Midbrain (tissue), 1 donor: ENCODE measurements around the gene SNAPC2.
"Not testable (repeated sequence)": the region's sequence is repeated elsewhere in the genome, so short reads cannot be mapped to it uniquely, and the experiment has no call there.

Experiments used
- DNase-seq: peaks from one replicate; lab custom pipeline; 2025; lab: John Stamatoyannopoulos, UW

Gene SNAPC2

DNA sequence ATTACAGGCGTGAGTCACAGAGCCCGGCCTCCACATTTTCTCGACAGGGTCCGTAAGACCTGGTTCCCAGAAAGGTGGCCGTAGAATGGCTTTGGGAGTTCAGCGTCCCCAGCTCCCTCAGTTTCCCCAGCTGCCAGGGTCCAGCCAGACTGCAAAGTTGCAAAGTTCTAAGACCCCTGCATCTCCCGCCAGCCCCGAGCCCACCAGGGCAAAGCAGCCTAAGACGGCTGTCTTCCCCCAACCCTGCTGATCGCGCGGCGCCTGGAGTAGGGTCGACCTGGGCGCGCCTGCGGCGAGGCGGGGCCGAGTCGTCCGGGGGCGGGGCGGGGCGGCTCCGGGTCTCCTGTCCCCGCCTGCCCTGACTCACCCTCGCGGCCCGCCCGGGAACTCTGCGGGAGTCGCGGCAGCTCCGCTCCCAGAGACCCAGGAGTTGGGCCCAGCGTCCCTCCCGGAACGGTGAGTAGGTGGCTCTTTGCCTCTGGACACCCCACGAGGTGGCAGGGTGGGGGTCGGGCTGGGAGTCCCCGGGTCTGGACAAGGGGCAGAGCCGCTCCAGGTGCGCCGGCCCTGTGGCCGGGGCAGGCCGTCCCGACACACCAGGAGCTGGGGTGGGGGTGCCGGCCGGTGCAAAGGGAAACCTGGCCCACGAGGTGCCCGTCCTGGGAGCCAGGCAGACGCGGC, 31.9 kb upstream of the SNAPC2 start, which contains the start of gene LRRC8E:
Gene LRRC8E (plus strand): TSS at position 366 of the 681 bp plus-strand sequence. CDS start 7,094 bp downstream, outside the sequence.
- no peak for DNase-seq

- DNase-seq, result no peak
Observed at GRCh38 chr19:7888826-7889217, 31.3 kb upstream of the SNAPC2 start.

- DNase-seq, result not testable (repeated sequence)
Observed at GRCh38 chr19:7893362-7894101, 26.6 kb upstream of the SNAPC2 start.

DNA sequence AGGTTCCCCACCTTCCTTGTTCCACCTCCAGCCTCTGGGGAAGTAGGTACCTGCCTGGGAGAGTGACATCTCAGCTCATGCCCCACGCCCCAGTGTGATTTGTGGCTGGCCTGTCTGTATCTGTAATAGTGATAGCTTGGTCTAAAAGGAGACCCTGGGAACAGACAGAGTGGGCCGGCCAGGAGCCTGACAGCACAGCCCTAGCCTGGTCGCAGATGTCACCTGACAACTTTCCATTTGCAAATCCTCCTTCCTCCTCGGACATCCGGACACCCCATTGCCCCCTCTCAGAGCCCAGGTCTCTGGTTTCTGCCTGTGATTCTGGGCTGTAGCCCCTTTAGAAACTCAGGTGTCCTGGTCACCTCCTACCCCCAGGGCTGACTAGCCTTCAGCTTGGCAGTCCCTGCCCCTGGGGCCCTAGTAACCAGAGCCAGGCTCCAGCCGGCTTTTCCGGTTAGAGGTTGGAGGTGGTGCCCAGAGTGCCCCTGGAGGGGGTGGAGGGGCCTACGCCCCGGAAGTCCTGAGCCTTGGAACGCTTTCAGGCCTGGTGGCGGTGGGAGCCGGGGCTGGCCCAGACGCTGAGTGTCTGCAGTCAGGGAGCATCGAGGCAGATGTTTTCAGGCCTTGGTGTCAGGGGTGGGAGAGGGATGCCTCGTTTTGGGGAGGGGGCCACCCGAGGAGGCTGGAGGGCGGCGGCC, 25.4 kb upstream of the SNAPC2 start:
- DNase-seq, result no peak

DNA sequence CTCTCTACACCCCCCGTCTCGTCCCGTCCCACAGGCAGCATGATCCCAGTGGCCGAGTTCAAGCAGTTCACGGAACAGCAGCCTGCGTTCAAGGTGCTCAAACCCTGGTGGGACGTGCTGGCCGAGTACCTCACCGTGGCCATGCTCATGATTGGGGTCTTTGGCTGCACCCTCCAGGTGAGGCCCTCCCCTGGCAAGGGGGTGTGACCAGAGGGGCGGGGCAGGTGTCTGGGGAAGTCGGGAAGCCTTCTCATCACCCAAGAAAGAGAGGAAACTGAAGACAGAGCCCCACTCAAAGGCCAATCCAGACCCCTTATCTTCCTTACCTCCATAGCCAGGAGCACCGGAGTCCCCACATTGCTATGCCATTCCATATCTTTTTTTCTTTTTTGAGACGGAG, 24.6 kb upstream of the SNAPC2 start:
- no peak for DNase-seq

GRCh38 chr19:7897292-7897691, 22.8 kb upstream of the SNAPC2 start:
- DNase-seq, result no peak

- DNase-seq, result no peak
Observed at GRCh38 chr19:7898967-7899366, 21.2 kb upstream of the SNAPC2 start.

- no peak for DNase-seq
Observed at GRCh38 chr19:7899751-7900378, 20.3 kb upstream of the SNAPC2 start.

DNA sequence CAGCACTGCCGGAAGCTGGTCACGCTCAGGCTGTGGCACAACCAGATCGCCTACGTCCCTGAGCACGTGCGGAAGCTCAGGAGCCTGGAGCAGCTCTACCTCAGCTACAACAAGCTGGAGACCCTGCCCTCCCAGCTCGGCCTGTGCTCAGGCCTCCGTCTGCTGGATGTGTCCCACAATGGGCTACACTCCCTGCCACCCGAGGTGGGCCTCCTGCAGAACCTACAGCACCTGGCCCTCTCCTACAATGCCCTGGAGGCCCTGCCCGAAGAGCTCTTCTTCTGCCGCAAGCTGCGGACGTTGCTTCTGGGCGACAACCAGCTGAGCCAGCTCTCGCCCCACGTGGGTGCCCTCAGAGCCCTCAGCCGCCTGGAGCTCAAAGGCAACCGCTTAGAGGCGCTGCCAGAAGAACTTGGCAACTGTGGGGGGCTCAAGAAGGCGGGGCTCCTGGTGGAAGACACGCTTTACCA, 19.7 kb upstream of the SNAPC2 start:
- no peak for DNase-seq

DNA sequence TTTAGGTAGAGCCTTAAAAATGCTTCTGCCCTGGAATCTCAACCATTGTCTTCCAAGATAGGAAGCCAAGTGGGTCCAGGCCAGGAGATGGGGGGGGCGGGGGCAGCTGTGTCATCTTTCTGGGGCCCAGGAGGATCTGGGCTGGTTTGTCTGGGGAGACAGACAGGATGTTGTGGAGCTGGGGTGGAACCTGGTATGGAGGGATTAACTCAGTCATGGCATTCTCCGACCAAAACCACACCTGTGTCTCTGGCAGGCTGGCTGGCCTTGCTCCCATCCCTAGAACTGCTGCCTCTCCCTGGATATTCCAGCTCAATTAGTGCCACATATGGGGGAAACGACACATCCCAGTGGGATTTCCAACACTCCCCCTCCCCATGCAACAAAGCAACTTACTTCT, 19.2 kb upstream of the SNAPC2 start:
- no peak for DNase-seq

- DNase-seq, result no peak
Observed at GRCh38 chr19:7901337-7901736, 18.8 kb upstream of the SNAPC2 start.

GRCh38 chr19:7902796-7903243, 17.3 kb upstream of the SNAPC2 start:
- DNase-seq, result no peak

DNA sequence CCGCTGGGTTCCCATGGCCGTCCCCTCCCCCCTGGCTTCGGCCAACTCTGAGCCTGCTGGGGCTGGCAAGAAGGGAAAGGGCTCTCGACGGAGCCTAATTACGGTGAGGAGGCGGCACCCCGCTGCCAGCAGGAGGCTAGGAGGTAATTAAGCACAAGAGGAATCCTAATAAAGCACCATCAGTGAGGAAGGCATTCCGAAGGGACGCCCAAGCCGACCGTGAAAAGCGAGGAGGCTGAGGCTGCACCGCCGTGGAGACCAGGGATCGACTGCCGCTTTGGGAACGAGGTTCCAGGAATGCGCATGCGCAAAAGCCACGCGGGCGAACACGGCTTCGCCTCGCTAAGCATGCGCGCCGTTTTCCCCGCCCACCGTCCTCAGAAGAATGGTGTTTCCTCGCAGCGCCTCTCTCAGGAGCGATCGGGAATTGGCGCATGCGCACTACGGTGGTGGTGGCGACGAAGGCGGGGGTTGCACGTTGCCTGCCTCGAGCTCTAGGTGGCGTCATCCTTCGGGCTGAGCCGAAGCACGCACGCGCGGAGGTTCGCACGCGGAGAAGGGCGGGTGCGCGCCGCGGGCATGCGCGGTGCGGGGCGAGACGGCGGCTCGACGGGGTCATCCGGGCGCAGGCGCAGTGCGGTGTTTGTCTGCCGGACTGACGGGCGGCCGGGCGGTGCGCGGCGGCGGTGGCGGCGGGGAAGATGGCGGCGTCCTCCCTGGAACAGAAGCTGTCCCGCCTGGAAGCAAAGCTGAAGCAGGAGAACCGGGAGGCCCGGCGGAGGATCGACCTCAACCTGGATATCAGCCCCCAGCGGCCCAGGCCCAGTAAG, 16.7 kb upstream of the SNAPC2 start, which contains the start of gene MAP2K7:
Gene MAP2K7 (plus strand): TSS at position 634 of the 830 bp plus-strand sequence. CDS start 68 bp downstream, at position 702.
- peak; percentile 99 for DNase-seq

DNA sequence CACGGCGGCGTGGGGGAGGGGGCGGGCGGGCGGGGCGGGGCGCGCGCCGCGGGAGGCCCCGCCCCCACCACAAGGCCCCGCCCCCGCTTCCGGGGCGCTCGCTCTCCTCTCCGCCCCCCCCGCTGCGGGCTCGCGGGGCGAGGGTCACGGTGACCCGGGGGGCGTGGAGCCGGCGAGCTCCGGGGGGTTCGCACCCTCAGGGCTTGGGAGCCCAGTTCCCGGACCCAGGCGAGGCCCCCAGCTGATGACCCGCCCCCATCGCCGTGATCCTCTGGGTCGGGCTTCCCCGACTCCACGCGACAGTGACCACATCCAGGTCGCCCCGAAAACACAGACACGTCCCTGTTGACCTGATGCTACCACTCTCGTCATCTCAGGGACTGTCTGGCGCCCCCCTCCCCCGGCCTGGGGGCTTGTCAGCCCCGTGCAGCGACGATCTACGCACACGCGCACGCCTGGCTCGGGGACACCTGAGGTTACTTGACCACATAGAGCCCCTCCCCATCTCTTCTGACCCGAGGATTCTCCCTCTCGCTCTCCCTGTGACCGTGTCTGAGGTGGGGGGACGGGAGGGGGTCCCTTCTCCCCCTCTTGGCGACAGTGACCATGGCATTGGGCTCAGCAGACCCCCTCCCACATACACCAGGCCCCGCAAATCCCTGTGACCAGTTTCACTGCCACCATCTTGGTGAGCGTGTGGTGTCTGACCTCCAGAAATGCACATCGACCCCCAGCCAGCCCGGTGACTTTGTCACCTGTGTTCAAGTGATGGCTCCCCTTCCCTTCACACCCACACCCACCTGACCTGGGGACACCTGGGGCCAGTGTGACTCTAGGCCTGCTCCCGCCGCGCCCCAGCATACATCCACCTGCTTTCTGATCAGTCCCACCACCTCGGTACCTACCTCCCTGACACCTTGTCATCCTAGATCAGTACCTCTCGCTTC, 15.8 kb upstream of the SNAPC2 start:
- DNase-seq, result peak; percentile 78

DNA sequence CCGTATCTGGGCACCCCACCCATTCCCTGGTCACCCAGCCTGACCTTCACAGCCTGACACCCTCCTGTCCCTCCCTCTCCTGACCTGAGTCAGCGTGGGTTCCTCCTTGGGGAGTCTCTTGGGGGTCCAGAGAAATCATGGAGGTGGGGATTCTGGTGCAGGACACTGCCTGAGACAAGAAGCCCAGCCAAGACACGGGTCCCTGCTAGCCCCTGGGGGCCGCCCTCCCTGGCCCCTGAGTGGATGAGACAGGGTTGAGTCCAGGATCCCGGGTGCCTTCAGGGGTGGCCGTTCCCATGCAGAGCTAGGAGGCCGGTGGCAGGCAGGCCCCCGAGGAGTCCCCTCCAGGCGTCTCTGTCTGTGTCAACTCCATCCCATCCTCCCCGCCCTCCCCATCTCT, 14.9 kb upstream of the SNAPC2 start:
- DNase-seq, result no peak

- no peak for DNase-seq
Observed at GRCh38 chr19:7905859-7906258, 14.3 kb upstream of the SNAPC2 start.

- no peak for DNase-seq
Observed at GRCh38 chr19:7907122-7907521, 13.0 kb upstream of the SNAPC2 start.

DNA sequence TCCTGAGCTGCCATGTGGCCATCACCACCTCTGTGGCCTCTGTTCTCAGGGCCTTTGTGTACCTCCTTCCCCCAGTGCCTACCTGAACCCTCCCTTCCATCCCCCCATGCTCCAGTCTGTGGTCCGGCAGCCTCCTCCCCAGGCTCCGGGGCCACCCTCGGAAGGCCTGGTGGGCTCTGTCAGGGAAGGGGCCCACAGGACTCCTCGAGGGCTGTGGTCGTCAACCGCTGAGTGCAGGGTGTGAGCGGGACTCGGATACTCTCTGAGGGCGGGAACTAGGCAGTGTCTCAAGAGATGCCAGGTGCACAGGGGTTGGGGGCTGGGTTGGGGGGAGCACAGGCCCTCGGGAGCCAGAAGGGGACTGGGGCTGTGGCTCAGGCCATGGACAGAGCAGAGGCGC, 12.6 kb upstream of the SNAPC2 start:
- no peak for DNase-seq

DNA sequence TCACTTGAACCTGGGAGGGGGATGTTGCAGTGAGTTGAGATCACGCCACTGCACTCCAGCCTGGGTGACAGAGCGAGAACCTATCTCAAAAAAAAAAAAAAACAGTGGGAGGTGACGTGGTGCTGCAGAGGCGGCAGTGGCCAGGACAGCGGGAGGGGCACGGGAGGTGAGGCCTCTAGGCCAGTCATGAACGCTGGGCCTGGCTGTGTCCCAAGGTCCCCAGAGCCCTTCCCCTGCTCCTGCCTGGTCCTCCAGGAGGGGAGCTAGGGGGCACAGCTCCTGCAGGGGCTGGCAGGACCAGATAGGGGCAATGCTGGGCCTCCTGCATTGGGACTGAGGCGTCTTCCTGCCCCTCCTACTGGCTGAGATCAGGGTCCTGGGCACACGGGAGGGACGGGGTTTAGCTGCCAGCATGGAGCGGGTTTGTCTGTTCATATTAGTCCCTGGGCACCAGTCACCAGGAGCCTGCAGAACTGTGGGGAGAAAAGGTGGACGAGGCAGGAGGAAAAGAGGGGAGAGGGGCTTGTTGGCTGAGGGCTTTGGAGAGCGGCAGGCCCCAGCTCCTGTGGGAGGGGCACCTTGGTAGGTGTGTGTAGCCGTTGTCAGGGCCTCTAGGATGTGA, 11.9 kb upstream of the SNAPC2 start:
- no peak for DNase-seq
